G401 (cell line): ENCODE data around the gene ZNF580. TPM values are rescaled to one million over a fixed set of nuclear protein-coding genes. Genes with fewer than 3 reads are reported as not detected.
A peak's percentile ranks its signal among the peaks of the same experiment; 100 is the strongest.

Experiments
- DNase-seq: peaks from one replicate; pipeline ENCODE4 v3.0.0-alpha.2; 2015; ENCODE audit warnings: low spot score
- in situ Hi-C: cut with HindIII; loops from 2 replicates; pipeline ENCODE4 v1.10.0; 2016; ENCODE audit warnings: low sequenced_read_pairs, mixed read lengths
- total RNA-seq: library from RNA; depleted of rRNA; stranded (reverse); fragments of >200 nt; shearing (Covaris generic); gene quantifications from 2 replicates; pipeline ENCODE4 v1.2.3, GENCODE V29; 2014

ZNF580 gene
- total RNA-seq, 1 experiment from 2014 or later, result 5.1 TPM

GRCh38 chr19:55643003-55643886 lies 2.4 kb downstream of the ZNF580 start, which contains the start of gene ZNF581:
ZNF581 (plus strand) TSS chr19:55643649; CDS start chr19:55644572, 923 bp downstream.
- in situ Hi-C loops, result no loop called here
- DNase-seq, result peak; percentile 76

DNA sequence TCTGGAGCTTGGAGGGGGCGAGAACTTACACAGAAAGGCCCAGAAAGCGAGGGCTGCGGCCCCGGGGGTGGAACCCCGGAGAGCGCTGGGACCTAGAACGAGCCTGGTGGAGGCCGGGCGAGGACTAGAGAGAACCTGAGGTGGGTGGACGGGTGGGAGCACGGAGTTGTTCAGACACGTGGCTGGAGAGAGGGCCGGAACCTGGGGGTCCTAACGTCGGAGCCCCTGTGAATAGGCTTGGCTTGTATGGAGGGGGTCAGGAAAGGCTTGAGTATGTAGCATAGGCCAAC lies 3.0 kb downstream of the ZNF580 start:
- in situ Hi-C loops, result no loop called here

DNA sequence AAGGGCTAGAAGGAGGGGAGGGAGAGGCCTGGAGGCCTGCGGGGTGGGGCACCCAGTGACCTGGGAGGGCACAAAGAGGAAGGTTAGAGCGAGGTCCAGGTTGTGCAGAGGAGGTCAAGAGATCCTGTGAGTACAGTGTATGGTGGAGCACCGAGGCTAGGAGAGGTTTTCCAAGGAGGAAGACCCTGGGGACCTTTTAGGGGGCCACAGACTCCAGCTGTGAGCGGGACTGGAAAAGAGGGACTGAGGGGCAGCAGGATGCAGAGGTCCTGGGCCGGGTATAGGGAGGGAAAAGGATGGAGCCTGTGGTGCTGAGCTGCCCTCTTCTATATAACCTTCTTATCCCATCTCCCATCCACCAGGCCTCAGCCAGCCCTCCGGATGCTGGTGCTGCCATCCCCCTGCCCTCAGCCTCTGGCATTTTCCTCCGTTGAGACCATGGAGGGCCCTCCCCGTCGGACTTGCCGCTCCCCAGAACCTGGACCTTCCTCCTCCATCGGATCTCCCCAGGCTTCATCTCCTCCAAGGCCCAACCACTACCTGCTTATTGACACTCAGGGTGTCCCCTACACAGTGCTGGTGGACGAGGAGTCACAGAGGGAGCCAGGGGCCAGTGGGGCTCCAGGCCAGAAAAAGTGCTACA lies 3.5 kb downstream of the ZNF580 start:
- in situ Hi-C loops, result no loop called here
- DNase-seq, result no peak

More for the DNA sequence above, 3.0 kb downstream of the ZNF580 start:
- no peak for DNase-seq

- in situ Hi-C loops, result no loop called here
- no peak for DNase-seq
Measured at GRCh38 chr19:55644842-55645511, 4.2 kb downstream of the ZNF580 start.

GRCh38 chr19:55645512-55645881 lies 4.7 kb downstream of the ZNF580 start:
- no peak for DNase-seq
- in situ Hi-C loops, result no loop called here

DNA sequence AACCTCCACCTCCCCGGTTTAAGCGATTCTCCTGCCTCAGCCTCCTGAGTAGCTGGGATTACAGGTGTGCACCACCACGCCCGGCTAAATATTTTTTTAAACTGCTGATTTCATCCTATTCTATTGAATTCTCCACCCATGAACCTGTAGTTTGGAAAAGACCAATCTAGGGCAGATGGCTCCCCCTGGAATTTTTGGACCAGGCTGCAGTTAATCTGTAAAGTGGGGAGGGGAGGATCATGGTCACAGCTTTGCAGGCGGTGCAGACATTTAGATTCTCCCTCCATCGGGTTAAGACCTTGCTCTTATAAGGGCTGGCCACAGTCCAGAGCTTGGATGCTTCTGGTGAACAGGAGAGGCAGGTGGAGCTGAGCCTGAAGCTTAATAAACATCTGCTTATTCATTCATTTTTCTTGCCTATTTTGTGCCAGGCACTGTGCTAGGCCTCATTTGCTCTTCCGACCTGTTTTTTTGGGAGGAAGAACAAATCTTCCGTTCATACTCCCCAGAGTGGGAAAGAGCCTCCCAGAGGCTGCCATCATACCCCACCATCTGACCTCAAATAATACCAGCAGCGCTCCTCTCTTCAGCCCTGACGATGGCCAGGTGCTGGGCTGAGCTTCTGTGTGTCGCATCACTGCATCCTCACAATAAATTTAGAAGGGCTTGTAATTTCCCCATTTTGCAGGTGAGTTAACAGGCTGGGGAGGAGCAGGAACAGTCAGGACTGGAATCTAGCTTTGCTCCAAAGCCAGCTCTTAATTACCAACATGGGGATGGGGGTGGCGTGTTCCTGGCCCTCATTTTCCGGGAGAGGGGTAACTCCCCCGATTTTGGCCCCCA lies 6.3 kb downstream of the ZNF580 start:
- in situ Hi-C loops, result no loop called here
- DNase-seq, result peak; percentile 49

DNA sequence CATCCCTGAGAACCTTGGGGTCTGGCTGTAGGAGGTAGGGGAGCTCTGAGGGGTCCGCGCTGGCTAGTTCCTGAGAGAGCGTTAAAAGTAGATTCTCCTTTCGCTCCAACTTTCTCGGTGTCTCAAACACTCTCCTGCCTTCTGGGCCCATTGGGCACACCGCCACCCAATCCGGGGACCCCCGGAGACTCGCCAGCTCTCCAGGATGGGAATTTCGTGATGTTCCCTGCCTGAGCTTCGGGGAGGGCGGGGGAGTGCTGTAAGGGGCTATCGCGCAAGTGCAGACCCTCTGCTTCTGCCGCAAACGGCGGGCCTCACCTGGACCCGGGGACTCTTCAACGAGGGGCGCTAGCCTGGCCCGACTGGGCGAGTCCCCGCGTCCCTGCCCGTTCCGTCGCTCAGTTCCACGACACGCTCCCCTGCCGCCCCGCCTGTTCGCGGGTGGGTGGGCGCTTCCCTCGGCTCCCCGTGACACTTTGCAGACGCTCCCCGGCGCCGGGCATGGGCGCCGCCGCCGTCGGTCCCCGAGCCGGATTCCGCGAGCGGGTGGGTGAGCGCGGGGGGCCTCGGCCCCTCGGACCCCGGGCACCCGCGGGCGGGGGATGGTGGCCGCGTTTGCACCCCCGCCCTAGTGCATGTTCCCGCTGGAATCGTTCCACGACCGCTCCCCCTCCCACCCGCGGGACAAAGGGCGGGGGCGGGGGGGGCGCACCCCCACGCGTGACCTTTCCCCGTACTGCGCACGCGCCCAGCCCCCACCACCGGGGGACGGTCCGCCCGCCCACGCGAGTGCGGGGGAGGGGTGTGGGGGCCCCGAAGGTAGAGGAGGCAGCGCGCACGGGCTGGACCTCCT lies 7.2 kb downstream of the ZNF580 start, which contains the start of gene CCDC106:
Gene CCDC106, plus strand, starts transcription at position 481 of the 853 bp plus-strand sequence. CDS start 835 bp downstream, outside the sequence.
- in situ Hi-C loops, result no loop called here
- peak; percentile 81 for DNase-seq

GRCh38 chr19:55648585-55649267 lies 7.9 kb downstream of the ZNF580 start:
- DNase-seq, result no peak
- in situ Hi-C loops, result no loop called here

GRCh38 chr19:55649268-55650125 lies 8.7 kb downstream of the ZNF580 start:
- DNase-seq, result no peak
- in situ Hi-C loops, result no loop called here

DNA sequence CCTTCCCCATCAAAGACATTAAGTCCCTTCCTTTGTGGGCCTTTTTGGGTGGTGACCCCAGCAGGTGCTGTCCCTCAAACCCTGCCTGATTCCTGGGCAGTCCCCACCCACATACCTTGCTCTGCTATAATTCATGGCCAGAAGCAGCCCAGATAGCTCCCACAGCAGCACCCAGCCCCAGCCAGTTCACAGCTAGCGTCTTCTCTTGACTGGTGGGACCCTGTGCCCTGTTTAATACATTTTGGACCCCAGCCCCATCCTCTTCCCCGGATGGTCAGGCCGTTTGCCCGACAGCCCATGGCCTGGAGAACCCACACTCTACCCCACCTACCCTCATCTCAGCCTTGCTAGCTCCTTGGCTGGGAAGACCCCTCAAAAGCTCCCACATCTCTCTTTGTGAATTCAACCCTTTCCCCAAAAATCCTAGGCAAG lies 9.3 kb downstream of the ZNF580 start:
- DNase-seq, result no peak
- in situ Hi-C loops, result no loop called here

- in situ Hi-C loops, result no loop called here
- DNase-seq, result no peak
Measured at GRCh38 chr19:55650602-55651230, 9.9 kb downstream of the ZNF580 start.

DNA sequence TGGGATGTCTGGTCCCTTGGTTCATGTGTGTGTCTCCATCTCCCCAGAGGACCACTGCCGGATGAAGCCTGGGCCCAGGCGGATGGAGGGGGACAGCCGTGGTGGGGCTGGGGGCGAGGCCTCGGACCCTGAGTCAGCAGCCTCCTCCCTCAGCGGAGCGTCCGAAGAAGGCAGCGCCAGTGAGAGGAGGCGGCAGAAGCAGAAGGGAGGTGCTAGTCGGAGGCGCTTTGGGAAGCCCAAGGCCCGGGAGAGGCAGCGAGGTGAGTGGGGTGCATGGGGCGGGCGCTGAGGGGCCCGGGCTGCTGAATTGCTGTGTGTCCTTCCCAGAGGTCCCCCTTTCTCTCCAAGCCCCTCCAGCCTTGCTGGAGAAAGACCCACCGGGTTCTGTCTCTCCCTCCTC lies 10.4 kb downstream of the ZNF580 start:
- in situ Hi-C loops, result no loop called here
- DNase-seq, result no peak

- DNase-seq, result no peak
- in situ Hi-C loops, result no loop called here
Measured at GRCh38 chr19:55652311-55653128, 11.7 kb downstream of the ZNF580 start.

- peak; percentile 99 for DNase-seq
- in situ Hi-C loops, result no loop called here
Measured at GRCh38 chr19:55653651-55654322, 13.0 kb downstream of the ZNF580 start.

DNA sequence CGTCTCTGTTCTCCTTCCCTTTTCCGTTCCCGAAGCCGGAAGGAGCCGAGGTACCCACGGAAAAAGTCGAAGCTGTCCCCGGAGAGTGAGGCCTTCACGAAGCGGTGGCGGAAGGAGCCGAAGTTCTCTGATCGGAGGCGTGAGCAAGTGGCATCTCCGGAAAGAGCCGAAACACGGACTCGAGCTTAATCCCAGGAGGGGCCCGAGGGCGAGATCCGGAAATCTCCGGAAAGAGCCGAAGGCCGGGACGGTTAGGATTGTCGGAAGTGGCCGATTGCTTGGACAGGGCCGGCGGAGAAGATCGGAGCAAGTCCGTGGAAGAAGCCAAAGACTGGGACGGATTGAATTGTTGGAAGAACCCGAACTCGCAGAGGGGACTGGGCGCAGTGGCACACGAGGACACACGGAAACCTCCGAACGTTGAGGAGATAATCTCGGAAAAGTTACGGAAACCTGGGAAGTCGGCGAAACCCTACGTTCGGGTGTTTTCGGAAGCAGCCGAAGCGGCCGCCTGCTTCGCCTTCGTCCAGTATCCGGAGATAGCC lies 13.6 kb downstream of the ZNF580 start:
- DNase-seq, result peak; percentile 99
- in situ Hi-C loops, result no loop called here
